ENCODE results near the gene GOLGA8Q. TPM values are rescaled to one million over a fixed set of nuclear protein-coding genes. Genes with fewer than 3 reads are reported as not detected.
"Not testable (repeated sequence)": the region's sequence is repeated elsewhere in the genome, so short reads cannot be mapped to it uniquely, and the experiment has no call there.

Gene GOLGA8Q, protein sequence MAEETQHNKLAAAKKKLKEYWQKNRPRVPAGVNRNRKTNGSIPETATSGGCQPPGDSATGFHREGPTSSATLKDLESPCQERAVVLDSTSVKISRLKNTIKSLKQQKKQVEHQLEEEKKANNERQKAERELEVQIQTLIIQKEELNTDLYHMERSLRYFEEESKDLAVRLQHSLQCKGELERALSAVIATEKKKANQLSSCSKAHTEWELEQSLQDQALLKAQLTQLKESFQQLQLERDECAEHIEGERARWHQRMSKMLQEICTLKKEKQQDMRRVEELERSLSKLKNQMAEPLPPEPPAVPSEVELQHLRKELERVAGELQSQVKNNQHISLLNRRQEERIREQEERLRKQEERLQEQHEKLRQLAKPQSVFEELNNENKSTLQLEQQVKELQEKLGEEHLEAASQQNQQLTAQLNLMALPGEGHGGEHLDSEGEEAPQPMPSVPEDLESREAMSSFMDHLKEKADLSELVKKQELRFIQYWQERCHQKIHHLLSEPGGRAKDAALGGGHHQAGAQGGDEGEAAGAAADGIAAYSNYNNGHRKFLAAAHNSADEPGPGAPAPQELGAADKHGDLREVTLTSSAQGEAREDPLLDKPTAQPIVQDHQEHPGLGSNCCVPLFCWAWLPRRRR
- not detected in 2 replicates for total RNA-seq (2011; cell fraction: chromatin; rRNA removed; ENCODE audit: low replicate concordance)
- total RNA-seq (2011; cell fraction: nucleolus; rRNA removed), result not detected in 2 replicates
- total RNA-seq (2011; cell fraction: nucleoplasm; rRNA removed), result not detected in 2 replicates
- total RNA-seq (2014; rRNA removed) (0.23 TPM in 1 of 2 replicates, not detected in the other), total RNA-seq (2014; rRNA removed; fragmentation: Illumina TruSeq; extraction: Trizol) (0.07 TPM in 1 of 2 replicates, not detected in the other), total RNA-seq (2015; rRNA removed; fragmentation: Illumina TruSeq; extraction: Trizol) (not detected in 2 replicates), total RNA-seq (2021) (not detected in 2 replicates), polyA plus RNA-seq (2011; rRNA removed) (not detected in 2 replicates), polyA plus RNA-seq (2014; fragmentation: Illumina TruSeq; extraction: Trizol) (not detected in 2 replicates), polyA plus RNA-seq (2014; fragmentation: Nextera tagmentation; extraction: Ambion mirVana) (not detected), polyA plus RNA-seq (2014; rRNA removed) (not detected in 2 replicates), polyA minus RNA-seq (2011; rRNA and poly(A)+ RNA removed) (not detected in 2 replicates), Bru-seq, nascent RNA (percentile 9 among the genes with signal in this experiment), BruChase-seq, experiment 1, labeled RNA remaining after a 2-hour chase (percentile 18 among the genes with signal in this experiment), BruChase-seq, experiment 2, labeled RNA remaining after a 6-hour chase (percentile 12 among the genes with signal in this experiment)
- not detected in 2 replicates for polyA plus RNA-seq (2011; cell fraction: cytosol; rRNA removed)
- not detected in 2 replicates for polyA plus RNA-seq (2011; cell fraction: nucleus; rRNA removed)
- polyA plus RNA-seq (2012), result 0.12 TPM in 1 of 2 replicates, not detected in the other
- not detected in 2 replicates for polyA minus RNA-seq (2011; cell fraction: cytosol; rRNA and poly(A)+ RNA removed)
- polyA minus RNA-seq (2011; cell fraction: nucleus; rRNA and poly(A)+ RNA removed), result not detected in 2 replicates
- long read RNA-seq, experiment 1, result 0 reads
- long read RNA-seq, experiment 2, result 0 reads
- long read RNA-seq, experiment 3, result 0 reads

DNA sequence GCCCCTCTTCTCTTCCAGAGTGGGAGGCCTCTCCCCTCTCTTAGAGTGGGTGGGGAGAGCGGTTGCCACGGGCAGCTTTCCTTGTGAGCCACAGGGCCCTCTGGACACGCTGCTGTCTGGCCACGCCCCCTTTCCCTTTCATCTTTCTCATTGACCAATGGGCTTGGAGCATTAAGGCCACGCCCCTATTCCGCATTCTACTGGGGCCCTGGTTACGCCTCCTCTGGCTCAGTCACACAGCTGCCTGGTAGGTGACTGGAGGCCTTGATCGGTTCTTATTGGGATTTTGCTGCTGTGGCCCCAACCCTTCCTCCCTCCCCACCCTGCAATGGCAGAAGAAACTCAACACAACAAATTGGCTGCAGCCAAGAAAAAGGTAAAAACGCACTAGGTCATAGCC, at the start of gene GOLGA8Q:
TSS of gene GOLGA8Q (plus strand) at position 301 of the 400 bp plus-strand sequence. CDS start at position 329, 28 bp downstream.
- H3K36me3 ChIP-seq (ENCODE audit: control insufficient read depth, insufficient read depth, low read length); ATAC-seq; H3K4me2 ChIP-seq (ENCODE audit: insufficient read depth, low read length); DNase-seq (ENCODE audit: extremely low read depth in 1 of 4, low spot score in 3 of 4); H4K20me1 ChIP-seq (replicated peaks; ENCODE audit: control insufficient read depth, insufficient read depth, low read length); H3K4me3 ChIP-seq; BruUV-seq (replicated peaks); POLR2A ChIA-PET; in situ Hi-C loops (cut with MboI); H3K79me2 ChIP-seq (ENCODE audit: control insufficient read depth, insufficient read depth, low read length); H3K27ac ChIP-seq (ENCODE audit: extremely low read depth, low read depth, low read length); H3K9me3 ChIP-seq (replicated peaks; ENCODE audit: control insufficient read depth, insufficient read depth, low read depth, low read length); H3K9ac ChIP-seq (ENCODE audit: insufficient read depth in 1 of 2, low read depth in 2 of 2, low read length in 2 of 2); H2AFZ ChIP-seq (ENCODE audit: low read depth, low read length); H3K4me1 ChIP-seq (replicated peaks in 1 of 2; ENCODE audit: control insufficient read depth in 2 of 2, insufficient read depth in 2 of 2, low read length in 2 of 2); FAIRE-seq; H3K9me1 ChIP-seq (ENCODE audit: control insufficient read depth, insufficient read depth, low read length); intact Hi-C loops (cut with micrococcal nuclease); H3K27me3 ChIP-seq (ENCODE audit: control insufficient read depth in 2 of 2, insufficient read depth in 2 of 2, low read length in 2 of 2); CTCF ChIA-PET (ENCODE audit: low intra/inter-chr PET ratio): not testable (repeated sequence)
- no CpG with 5 or more reads among the region's 9 CpGs for WGBS (ENCODE audit: insufficient coverage, low coverage, missing lambda C conversion rate)

DNA sequence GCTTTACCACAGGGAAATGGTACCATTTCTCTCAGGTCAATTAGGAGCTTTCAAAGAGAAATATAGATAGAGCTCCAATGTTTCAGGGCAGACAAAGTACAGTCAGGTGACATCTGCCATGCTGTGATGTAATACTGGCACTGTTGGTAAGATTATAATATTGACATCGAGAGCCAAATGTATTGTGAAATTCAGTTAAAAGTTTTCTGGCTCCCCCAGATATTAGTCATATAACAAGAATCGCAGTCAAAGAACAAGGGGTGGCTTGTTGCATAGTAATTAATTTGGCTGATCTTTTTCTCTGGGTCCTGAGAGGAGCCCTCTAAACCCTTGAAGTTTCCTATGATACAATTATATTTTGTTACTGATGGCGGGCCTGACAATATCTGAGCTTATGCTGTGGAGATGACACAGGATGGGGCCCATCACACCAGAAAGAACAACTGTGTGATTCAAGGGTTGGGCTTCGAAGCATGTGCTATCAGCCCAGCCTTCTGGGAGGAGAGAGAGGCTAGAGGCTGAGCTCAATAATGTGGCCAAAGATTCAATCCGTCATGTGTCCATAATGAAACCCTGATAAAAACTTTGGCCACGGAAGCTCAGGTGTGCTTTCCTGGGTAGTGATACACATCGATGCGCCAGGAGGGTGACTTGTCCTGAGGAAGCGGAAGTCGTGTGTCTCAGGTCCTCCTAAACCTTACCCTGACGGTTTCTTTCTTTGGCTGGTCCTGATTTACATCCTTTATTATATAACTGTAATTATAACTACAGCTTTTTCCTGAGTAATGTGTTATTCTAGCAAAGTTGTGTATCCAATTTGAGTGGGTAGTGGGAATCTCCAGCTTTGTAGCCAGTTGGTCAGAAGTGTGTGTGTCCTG, 48.7 kb upstream of the GOLGA8Q start:
- BruUV-seq (replicated peaks); H3K4me2 ChIP-seq (ENCODE audit: insufficient read depth, low read length); H3K9me1 ChIP-seq (ENCODE audit: control insufficient read depth, insufficient read depth, low read length); in situ Hi-C loops (cut with MboI); H3K9me3 ChIP-seq (replicated peaks; ENCODE audit: control insufficient read depth, insufficient read depth, low read depth, low read length); intact Hi-C loops (cut with micrococcal nuclease); H2AFZ ChIP-seq (ENCODE audit: low read depth, low read length); H3K79me2 ChIP-seq (ENCODE audit: control insufficient read depth, insufficient read depth, low read length); H3K27me3 ChIP-seq (ENCODE audit: control insufficient read depth in 2 of 2, insufficient read depth in 2 of 2, low read length in 2 of 2); H3K27ac ChIP-seq (ENCODE audit: extremely low read depth, low read depth, low read length); H3K4me3 ChIP-seq; H4K20me1 ChIP-seq (replicated peaks; ENCODE audit: control insufficient read depth, insufficient read depth, low read length); H3K4me1 ChIP-seq (replicated peaks in 1 of 2; ENCODE audit: control insufficient read depth in 2 of 2, insufficient read depth in 2 of 2, low read length in 2 of 2); ATAC-seq; H3K36me3 ChIP-seq (ENCODE audit: control insufficient read depth, insufficient read depth, low read length); POLR2A ChIA-PET; FAIRE-seq; CTCF ChIA-PET (ENCODE audit: low intra/inter-chr PET ratio); H3K9ac ChIP-seq (ENCODE audit: insufficient read depth in 1 of 2, low read depth in 2 of 2, low read length in 2 of 2); DNase-seq (ENCODE audit: extremely low read depth in 1 of 4, low spot score in 3 of 4): not testable (repeated sequence)
- 8% methylated on average over 3 of the region's 11 CpGs for WGBS (ENCODE audit: insufficient coverage, low coverage, missing lambda C conversion rate)
